GM18907 (cell line): ENCODE data around the gene HSD17B11.
"Not testable (repeated sequence)": the region's sequence is repeated elsewhere in the genome, so short reads cannot be mapped to it uniquely, and the experiment has no call there.

Experiments
- ATAC-seq: cut with Tn5 transposase; IDR thresholded peaks from one replicate; pipeline ENCODE4 v1.9.1; 2021; ENCODE audit warnings: mild to moderate bottlenecking, moderate library complexity; ENCODE audit not compliant: unreplicated experiment

Gene HSD17B11

GRCh38 chr4:87360338-87360935 lies 30.6 kb downstream of the HSD17B11 start:
- ATAC-seq: no peak

- ATAC-seq: no peak
These were observed 31.7 kb downstream of the HSD17B11 start for GRCh38 chr4:87359258-87359657.

GRCh38 chr4:87356832-87357526 lies 34.0 kb downstream of the HSD17B11 start:
- ATAC-seq: no peak

- no peak for ATAC-seq
These were observed 36.6 kb downstream of the HSD17B11 start for GRCh38 chr4:87354168-87355102.

GRCh38 chr4:87353592-87353991 lies 37.4 kb downstream of the HSD17B11 start:
- peak; percentile 78 for ATAC-seq

GRCh38 chr4:87345139-87345538 lies 45.8 kb downstream of the HSD17B11 start:
- no peak for ATAC-seq

GRCh38 chr4:87342872-87343271 lies 48.1 kb downstream of the HSD17B11 start:
- ATAC-seq: no peak

- ATAC-seq: not testable (repeated sequence)
These were observed 48.9 kb downstream of the HSD17B11 start for GRCh38 chr4:87341954-87342635.

- ATAC-seq: no peak
These were observed 51.5 kb downstream of the HSD17B11 start for GRCh38 chr4:87339440-87339839.

GRCh38 chr4:87337361-87337760 lies 53.6 kb downstream of the HSD17B11 start:
- no peak for ATAC-seq

- no peak for ATAC-seq
These were observed 57.7 kb downstream of the HSD17B11 start for GRCh38 chr4:87333267-87333666.

GRCh38 chr4:87330761-87331160 lies 60.2 kb downstream of the HSD17B11 start:
- ATAC-seq: no peak

GRCh38 chr4:87327136-87327535 lies 63.9 kb downstream of the HSD17B11 start:
- no peak for ATAC-seq

GRCh38 chr4:87326460-87326859 lies 64.5 kb downstream of the HSD17B11 start:
- no peak for ATAC-seq

GRCh38 chr4:87322754-87323153 lies 68.2 kb downstream of the HSD17B11 start, which contains the start of gene HSD17B13:
TSS of gene HSD17B13 (minus strand) at chr4:87322882. CDS start at chr4:87322841, 41 bp downstream.
- ATAC-seq: no peak

- no peak for ATAC-seq
These were observed 69.1 kb downstream of the HSD17B11 start for GRCh38 chr4:87321888-87322287.

- ATAC-seq: no peak
These were observed 73.5 kb downstream of the HSD17B11 start for GRCh38 chr4:87317527-87317926.

- ATAC-seq: no peak
These were observed 74.0 kb downstream of the HSD17B11 start for GRCh38 chr4:87316961-87317360.

GRCh38 chr4:87315000-87315399 lies 76.0 kb downstream of the HSD17B11 start:
- ATAC-seq: not testable (repeated sequence)

GRCh38 chr4:87313756-87314155 lies 77.2 kb downstream of the HSD17B11 start:
- no peak for ATAC-seq

GRCh38 chr4:87311684-87312083 lies 79.3 kb downstream of the HSD17B11 start:
- ATAC-seq: no peak
